SK-N-MC (cell line): Measurements from ENCODE around the gene ANTXR1.

Experiments
- EZH2 ChIP-seq: fragments of 200-600 bp; sonication (generic); IDR thresholded peaks from one replicate; pipeline ENCODE4 v1.6.1; 2017; ENCODE audit warnings: antibody characterized with exemption
- POLR2AphosphoS5 ChIP-seq: IDR thresholded peaks from 2 replicates; pipeline ENCODE4 v1.6.1; 2012; ENCODE audit warnings: mild to moderate bottlenecking, low read depth, low read length, borderline replicate concordance

- TF ChIP-seq EZH2: no peak
- no peak for TF ChIP-seq POLR2AphosphoS5
Observed at GRCh38 chr2:69216535-69217332, 203.8 kb downstream of the ANTXR1 start.
